ENCODE results near the gene TNFRSF19.
"Not testable (repeated sequence)": the region's sequence is repeated elsewhere in the genome, so short reads cannot be mapped to it uniquely, and the experiment has no call there.

TNFRSF19 gene, protein sequence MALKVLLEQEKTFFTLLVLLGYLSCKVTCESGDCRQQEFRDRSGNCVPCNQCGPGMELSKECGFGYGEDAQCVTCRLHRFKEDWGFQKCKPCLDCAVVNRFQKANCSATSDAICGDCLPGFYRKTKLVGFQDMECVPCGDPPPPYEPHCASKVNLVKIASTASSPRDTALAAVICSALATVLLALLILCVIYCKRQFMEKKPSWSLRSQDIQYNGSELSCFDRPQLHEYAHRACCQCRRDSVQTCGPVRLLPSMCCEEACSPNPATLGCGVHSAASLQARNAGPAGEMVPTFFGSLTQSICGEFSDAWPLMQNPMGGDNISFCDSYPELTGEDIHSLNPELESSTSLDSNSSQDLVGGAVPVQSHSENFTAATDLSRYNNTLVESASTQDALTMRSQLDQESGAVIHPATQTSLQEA

DNA sequence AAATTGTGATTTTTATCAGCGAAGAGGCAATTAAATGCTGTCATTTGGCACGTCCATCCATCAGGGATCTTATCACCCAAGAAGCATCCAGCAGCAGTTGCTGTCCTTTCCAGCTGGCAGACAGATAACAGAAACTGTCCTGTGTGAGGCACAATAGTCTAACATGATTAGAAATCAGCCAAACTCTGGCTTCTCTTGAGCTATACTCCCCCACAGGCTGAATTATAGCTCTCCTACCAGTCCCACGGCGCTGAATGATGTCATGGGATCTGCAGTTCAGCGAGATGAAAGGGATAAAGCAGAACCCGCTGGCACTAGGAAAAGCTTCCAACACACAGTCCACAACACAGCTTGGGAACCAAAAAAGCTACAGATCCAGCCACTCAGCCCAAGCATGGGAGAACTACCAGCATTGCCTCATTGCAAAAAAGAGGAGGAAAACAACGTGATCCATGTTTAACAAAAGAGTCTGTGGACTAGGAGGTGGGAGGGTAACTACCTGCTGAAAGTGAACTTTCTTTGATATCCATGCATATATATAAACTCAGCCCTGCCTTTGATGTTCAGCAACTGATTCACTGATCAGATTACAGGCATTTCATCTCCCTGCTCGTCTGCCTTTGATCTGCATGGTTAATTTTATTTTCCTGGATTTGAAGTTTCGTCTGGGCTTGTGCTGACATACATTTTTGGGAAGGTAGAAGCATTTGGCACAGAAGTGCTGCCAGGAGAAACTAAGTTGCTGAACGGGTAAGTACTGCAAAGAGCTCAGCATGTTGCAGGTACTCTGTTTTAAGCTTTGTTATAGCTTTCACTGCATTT lies at the start of gene TNFRSF19:
TSS of gene TNFRSF19 (plus strand) at position 314 of the 822 bp plus-strand sequence. CDS start 19,772 bp downstream, outside the sequence.
- DNase-seq: no peak

GRCh38 chr13:23529926-23530325 lies 40.3 kb upstream of the TNFRSF19 start:
- not testable (repeated sequence) for DNase-seq

- DNase-seq: no peak
These were observed 38.8 kb upstream of the TNFRSF19 start for GRCh38 chr13:23531446-23531845.

DNA sequence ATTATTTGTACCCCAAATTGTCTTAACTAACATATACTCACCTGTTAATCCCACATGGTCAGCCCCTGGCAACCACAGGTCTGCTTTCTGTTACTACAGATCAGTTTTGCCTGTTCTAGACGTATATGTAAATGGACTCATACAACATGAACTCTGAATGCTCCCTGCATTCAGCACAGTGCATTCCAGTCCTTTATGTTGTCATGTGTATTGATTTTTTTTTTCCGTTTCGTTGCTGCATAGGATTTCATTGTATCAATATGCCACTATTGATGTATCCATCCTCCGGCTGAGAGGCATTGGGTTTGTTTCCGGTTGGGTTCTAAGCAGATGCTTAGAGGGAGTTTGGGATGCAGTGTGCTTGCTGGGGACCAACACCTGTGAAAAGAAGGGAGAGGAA lies 36.1 kb upstream of the TNFRSF19 start:
- DNase-seq: no peak

DNA sequence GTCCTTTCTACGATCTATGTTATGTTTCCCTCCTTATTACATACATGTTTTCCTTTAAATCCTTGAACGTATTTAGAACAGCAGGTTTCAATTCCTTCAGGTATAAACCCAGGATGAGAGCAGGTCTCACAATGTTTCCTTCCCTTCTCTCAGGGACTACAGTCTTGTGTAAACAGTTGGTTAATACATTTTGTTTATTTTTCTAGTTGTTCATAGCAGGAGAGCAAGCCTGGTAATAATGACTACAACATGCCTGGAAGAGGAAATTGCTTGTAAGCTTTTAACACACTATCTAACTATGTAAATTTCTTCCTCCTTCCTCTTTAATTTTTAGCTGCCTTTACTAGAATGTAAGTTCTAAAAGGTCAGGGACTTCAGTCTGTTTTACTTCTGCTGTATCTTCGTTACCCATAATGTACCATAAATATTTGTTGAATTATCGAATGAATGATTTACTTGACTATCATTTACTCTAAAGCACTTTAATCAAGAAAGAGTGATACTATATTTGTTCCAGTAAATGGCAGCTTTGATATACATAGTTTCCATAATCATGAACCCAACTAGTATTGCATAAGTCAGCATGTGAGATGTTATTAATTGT lies 28.9 kb upstream of the TNFRSF19 start:
- no peak for DNase-seq

GRCh38 chr13:23544668-23545067 lies 25.5 kb upstream of the TNFRSF19 start:
- DNase-seq: no peak

DNA sequence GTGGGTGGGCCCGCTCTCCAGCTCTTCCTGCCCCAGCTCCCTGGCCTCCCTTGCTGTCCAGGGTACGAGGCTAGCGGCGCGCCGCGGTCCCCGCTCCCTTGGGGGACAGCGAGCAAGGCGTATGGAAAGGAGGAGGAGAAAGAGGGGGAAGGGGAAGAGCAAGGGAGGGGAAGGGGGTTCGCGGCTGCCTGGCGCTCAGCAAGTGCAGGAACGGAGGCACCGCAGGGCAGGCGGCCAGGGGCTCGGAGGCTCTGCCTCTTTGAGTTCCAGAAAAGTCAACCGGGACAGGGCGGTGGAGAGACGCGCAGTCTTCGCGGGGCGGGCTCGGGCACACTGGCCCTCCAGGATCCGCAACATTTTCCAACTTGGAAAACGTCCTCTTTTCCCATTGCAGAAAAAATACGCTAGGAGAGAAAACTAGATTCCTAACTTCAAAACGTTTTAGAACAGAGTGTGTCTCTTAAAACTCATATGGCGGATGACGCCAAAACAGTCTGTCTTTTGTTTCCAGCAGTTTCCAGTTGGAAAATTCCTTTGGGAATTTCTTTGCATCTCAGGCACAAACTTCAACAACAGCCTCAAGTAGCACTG lies 23.1 kb upstream of the TNFRSF19 start:
- no peak for DNase-seq

- no peak for DNase-seq
These were observed 20.5 kb upstream of the TNFRSF19 start for GRCh38 chr13:23549724-23550123.

DNA sequence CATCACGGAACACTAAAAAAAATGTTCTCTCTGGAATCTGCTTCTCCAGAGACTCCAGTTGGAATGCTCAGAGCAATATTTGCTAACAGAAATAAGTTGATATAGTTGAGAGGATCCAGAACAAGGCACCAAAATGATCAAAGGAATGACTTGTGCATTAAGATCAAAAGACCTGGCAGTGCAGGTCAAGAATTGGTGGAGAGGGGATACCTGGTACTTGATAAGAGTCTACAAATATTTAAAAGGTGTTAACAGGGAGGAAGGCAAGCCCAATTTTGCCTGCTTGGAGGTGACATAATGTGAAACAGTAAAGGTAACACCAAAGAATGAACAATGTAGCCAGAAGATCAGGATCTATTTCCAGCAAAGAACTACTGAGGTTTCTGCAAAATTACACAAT lies 20.0 kb upstream of the TNFRSF19 start:
- DNase-seq: no peak

- DNase-seq: no peak
These were observed 18.8 kb upstream of the TNFRSF19 start for GRCh38 chr13:23551213-23552008.

GRCh38 chr13:23552171-23552570 lies 18.0 kb upstream of the TNFRSF19 start:
- no peak for DNase-seq

GRCh38 chr13:23552661-23553060 lies 17.6 kb upstream of the TNFRSF19 start:
- DNase-seq: no peak

DNA sequence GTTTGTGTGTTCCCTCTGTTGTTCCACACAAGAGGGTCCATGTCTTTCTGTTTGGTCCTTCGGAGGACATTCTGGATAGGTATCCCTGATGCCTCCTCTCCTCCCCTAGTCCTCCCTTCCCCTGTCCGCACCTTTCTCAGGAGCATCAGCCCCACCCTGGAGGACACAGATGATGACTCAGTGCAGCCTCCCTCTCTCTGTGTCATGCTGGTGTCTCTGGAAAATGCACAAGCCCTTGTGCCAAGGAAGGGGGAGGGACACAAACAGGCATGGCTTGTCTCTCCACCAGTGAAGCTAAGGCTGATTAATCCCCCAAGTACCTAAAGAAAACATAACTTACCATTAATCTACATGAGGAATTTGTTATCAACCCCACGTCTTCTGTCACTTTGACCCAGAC lies 16.2 kb upstream of the TNFRSF19 start:
- no peak for DNase-seq

DNA sequence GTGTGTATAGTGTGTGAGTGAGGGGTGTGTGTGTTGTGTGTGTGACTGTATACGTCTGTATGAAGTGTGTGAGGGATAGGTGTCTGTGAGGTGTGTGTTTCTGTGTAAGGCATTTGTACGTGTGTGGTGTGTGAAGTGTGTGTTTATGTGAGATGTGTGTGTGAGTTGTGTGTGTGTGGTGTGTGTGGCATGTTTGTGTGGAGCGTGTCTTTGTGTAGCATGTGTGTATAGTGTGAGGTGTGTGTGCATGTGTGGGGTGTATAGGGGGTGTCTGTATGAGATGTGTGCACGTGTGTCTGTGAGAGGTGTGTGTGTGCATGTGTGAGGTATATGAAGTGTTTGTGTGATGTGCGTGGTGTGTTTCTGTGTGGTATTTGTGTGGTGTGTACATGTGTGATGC lies 13.2 kb upstream of the TNFRSF19 start:
- no peak for DNase-seq

DNA sequence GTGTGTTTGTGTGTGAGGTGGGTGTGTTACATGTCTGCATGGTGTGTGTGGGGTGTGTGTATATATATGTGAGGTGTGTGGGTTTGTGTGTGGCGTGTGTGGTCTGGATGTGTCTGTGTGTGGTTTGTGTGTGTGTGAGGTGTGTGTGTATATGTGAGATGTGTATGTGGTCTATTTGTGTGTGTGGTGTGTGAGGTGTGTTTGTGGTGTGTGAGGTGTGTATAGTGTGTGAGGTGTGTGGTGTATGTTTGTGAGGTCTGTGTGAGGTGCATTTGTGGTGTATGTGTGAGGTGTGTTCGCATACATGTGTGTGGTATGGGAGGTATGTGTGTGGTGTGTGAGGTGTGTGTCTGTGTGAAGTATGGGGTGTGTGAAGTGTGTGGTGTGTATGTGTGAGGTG lies 12.5 kb upstream of the TNFRSF19 start:
- no peak for DNase-seq

GRCh38 chr13:23558675-23559536 lies 11.3 kb upstream of the TNFRSF19 start:
- DNase-seq: no peak

DNA sequence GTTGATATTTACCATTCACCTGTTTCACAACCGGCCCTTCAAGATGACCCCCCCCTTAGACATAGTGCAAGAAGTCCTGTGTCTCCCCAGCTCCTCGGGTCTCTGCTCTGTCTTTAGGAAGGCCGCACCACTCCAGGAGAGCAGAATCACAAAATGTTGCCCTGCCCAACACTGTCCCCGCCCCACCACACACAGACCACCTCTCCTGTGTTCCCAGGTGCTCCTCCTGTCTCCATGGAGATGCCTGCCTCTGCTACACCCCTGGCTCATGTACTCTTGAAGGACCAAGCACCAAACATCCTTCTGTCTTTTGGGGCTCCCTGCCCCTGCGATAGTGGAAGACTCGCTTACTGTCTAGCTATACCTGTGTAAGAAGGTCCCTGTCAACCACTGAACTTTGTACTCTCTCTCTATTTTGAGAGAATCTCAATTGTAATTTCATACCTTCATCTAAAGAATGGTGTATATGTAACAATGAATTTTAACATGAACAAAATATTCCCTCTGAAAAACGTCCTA lies 9.6 kb upstream of the TNFRSF19 start:
- DNase-seq: no peak

DNA sequence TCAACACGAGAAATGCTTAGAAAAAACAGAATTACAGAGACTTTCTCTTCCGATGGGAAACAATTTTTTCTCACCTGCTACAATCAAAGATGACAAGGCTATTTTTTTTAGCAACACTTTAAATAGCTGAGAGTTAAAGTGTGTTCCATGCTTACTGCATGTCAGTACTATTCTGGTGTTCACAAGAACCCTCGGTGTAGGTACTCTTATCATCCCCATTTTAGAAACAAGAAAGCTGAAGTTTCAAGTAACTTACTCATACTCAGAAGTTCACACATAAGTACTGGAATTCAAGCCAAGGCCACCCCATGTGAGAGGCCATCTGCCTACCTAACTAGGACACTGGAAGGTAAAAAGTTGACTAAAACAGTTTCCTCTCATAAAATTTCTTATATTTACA lies 9.0 kb upstream of the TNFRSF19 start:
- DNase-seq: no peak

DNA sequence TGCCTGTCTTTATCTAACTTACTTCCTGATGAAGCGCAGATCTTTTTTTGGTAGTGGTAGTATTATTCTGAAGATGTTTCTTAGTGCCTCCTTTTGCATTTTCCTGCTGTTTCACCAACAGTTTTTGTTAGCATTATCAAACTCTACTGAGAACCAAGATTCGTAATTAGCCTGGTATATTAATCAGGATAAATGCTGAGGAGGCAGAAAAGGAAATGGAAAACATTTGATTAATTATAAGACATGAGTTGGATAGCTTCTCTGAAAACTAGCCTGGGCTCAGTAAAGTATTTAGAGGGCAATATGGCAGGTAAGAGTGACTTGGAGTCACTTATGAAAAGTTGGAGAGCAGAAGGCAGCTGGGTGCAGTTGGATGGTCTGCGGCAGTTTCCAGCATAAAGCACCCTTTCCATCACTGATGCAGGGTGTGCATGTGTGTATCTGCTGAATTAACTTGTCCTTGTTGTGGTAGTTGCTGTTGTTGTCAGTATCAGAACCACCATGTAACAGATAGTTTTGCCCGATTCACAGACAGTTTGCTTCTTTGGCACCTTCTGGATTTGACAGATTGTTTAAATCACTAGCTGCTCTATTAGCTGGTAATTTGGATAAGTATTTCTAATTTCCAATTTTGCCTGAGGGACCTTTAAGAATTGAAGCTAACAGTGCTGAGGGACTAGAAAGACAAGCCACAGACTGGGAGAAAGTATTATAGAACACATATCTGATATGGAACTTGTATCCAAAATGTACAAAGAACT lies 6.9 kb upstream of the TNFRSF19 start:
- DNase-seq: no peak

DNA sequence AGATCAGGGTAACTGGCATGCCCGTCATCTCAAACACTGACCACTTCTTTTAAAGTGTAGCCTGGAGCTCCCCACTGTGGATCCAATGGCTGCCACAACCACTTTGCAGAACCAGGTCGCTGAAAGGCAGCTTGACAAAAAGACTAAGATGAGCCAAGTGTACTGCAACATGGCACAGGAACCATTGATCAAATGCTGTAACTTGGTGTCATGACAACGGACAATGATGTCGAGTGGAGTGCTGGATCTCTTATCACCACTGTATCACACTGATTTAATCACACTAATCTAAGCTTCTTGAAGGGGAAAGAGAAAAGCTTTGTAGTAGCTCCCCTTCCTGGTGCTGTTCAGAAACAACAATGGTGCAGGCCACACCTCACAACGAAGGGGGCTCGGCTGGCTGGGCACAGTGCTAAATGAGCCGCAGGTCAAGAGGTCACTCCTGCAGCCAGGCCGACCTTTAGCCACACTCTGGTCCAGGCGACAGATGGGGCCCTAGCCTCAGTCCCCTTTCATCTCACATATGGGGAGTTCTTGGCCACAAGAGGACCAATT lies 2.2 kb upstream of the TNFRSF19 start:
- DNase-seq: no peak
